HG02840 (cell line): ENCODE measurements around the gene SNAP29.
"Not testable (repeated sequence)": the region's sequence is repeated elsewhere in the genome, so short reads cannot be mapped to it uniquely, and the experiment has no call there.

Experiments used
- ATAC-seq: cut with Tn5 transposase; IDR thresholded peaks from one replicate; pipeline ENCODE4 v1.9.1; 2021; ENCODE audit warnings: mild to moderate bottlenecking, moderate library complexity, moderate number of reproducible peaks; ENCODE audit not compliant: unreplicated experiment, low FRiP score

Gene SNAP29

GRCh38 chr22:20890975-20891374, 32.2 kb downstream of the SNAP29 start:
- ATAC-seq: no peak

DNA sequence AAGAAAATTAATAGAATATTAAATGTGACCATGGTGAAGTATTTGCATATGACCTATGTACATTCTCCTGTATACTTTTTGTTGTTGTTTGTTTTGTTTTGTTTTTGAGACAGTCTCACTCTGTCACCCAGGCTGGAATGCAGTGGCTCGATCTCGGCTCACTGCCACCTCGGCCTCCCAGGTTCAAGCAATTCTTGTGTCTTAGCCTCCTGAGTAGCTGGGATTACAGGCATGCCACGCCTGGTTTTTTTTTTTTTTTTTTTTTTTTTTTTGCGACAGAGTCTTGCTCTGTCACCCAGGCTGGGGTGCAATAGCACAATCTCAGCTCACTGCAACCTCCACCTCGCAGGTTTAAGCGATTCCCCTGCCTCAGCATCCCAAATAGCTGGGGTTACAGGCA, 38.9 kb downstream of the SNAP29 start:
- ATAC-seq: not testable (repeated sequence)

GRCh38 chr22:20899827-20900423, 41.1 kb downstream of the SNAP29 start:
- no peak for ATAC-seq

- not testable (repeated sequence) for ATAC-seq
Measured at GRCh38 chr22:20901093-20902033, 42.6 kb downstream of the SNAP29 start.

GRCh38 chr22:20903093-20903492, 44.3 kb downstream of the SNAP29 start:
- ATAC-seq: no peak

DNA sequence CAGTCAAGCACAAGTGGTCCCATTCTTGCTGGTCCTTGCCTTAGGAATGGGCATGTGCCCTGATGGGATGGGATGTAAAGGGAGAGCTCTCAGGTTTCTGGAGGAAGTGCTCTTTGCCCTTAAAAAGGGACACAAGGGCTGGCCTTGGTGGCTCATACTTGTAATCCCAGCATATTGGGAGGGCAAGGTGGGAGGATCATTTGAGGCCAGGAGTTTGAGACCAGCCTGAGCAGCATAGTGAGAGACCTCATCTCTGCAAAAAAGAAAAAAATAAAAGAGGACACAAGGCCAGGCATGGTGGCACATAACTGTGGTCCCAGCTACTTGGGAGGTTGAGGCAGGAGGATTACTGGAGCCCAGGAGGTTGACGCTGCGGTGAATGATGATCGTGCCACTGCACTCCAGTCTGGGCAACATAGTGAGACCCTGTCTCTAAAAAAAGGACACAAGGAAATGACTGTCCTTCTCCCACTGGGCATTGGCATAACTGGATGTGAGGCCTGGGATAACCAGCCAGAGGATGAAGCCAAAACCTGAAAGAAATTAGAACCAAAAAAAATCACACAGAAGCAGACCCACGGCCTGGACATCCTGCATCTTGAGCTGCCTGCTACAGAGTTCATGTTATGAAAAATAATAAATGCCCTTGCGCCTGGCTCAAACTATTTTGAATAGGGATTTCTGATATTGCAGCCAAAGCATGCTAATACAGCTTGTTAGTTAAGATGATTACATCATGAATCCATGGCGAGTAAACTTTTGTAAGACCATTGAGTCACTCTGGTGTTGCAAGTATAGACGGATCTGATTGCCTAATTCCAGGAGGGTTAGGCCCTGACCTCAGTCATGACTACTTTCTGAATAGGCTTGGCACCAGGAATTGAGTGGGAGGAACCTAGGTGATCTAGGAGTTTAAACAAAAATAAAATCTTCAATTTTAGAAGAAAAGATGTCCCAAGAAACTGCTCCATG, 45.5 kb downstream of the SNAP29 start:
- no peak for ATAC-seq

GRCh38 chr22:20904980-20905355, 46.2 kb downstream of the SNAP29 start:
- ATAC-seq: no peak

DNA sequence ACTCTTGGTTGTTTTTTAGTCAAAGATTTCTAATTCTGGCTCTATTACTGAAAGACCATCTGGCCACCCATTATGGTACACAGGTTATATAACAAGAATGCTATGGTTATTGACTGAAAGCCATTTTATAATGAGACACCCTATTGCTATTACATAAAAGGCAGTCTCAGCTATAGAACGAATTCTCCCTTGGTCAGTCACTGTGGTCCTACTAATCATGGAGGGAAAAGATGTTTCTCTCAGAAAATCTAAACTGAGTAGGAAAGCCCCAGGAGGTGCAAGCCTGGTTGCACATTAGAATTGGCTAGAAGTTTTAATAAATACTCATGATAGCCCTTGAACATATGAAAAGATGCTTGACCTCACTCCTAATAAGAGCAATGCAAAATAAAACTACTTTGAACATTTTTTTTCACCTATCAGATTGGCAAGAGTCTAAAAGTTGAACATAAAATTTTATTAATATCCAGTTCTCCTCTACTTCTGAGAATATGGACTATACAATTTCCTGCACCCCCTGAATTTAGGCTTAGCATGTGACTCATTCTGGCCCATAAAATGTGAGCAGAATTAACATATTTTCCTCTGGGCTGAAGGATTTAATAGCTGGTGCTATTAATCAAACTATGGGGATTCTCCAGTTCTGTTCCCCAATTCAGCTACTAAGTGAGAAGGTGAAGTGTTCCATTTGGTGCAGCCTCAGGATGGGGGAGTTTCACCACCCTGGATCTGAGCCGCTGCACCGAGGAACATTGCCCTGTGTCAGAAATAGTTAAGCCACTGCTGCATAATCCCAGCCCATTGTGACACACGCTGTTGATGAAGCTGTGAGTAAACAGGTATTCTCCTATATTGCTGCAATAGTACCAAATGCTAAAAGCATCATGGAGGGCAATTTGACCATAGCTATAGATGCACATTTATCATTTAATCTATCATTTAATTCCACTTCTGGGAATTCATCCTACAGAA, 46.9 kb downstream of the SNAP29 start:
- no peak for ATAC-seq

GRCh38 chr22:20906387-20906767, 47.6 kb downstream of the SNAP29 start:
- ATAC-seq: no peak

GRCh38 chr22:20908717-20909116, 49.9 kb downstream of the SNAP29 start:
- not testable (repeated sequence) for ATAC-seq

- ATAC-seq: no peak
Measured at GRCh38 chr22:20909543-20910303, 50.9 kb downstream of the SNAP29 start.

DNA sequence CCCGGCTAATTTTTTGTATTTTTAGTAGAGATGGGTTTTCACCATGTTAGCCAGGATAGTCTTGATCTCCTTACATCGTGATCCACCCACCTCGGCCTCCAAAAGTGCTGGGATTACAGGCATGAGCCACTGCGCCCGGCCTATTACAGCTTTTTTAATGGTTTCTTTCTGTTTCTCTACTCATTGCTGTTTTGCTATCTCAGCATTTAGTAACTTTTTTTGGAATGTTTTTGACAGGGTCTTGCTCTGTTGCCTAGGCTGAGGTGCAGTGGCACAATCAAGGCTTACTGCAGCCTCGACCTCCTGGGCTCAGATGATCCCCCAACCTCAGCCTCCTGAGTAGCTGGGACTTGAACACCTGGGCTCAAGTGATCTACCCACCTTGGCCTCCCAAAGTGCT, 53.7 kb downstream of the SNAP29 start:
- ATAC-seq: no peak

DNA sequence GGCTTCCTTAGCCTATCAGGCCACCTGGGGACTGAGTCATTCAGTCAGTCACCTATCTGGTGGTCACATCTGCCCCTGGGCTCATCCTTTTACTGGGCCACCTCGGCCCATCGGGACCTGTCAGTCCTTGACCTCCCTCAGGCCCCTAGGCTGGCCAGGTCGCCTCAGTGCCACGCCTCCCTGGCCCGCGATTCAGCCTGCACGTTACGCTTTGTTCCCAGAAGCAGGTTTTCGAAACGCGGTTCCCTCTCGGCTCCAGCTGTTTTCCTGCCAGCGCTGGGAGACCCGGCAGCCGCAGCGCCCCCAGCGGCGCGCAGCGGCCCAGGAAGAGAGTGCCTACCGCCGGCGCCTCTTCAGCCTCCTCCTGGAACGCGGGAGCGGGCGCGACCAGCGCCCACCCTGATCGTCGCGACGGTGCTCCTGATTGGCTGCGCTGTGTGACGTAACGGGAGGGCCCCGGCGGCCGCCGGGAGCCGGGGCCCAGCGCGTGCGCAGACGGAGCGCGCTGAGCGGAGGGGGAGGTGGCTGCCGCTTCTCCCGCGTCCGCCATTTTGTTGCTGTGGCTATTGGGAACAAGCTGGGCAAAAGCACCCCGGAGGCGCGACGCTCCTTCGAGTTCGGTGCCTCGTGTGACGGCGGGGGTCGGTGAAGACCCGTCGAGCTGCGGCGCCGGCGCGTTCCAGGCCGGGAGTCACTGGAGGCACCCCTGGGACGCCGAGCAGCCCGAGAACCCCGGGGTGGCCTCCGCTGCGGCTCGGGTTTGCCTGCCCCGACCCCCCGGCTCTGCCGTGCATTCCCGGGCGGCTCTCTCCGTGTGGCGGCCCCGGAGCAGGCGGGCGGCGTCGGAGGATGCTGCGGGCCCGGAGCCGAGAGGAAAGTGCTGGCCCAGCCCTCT, 58.4 kb downstream of the SNAP29 start, which contains the start of gene CRKL:
TSS of gene CRKL (plus strand) at position 492 of the 895 bp plus-strand sequence. CDS start 528 bp downstream, outside the sequence.
- ATAC-seq: peak; percentile 94

DNA sequence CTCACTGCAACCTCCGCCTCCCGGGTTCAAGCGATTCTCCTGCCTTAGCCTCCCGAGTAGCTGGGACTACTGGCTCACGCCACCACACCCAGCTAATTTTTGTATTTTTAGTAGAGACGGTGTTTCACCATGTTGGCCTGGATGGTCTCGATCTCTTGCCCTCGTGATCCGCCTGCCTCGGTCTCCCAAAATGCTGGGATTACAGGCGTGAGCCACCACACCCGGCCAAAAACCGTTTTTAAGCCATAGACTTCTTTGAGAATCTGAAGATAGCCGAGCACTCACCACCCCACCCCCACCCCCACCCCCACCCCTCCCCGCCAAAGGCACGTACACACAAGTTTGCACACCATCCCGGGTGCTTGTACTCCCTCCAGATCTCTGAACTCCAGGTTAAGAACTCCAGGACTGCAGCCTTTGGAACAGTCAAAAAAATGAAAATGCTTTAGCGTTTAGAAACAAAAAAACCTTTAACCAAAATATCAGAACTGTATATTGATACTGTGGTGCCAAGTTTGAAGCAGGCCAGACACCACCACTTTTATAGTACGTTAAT, 59.9 kb downstream of the SNAP29 start:
- ATAC-seq: no peak

DNA sequence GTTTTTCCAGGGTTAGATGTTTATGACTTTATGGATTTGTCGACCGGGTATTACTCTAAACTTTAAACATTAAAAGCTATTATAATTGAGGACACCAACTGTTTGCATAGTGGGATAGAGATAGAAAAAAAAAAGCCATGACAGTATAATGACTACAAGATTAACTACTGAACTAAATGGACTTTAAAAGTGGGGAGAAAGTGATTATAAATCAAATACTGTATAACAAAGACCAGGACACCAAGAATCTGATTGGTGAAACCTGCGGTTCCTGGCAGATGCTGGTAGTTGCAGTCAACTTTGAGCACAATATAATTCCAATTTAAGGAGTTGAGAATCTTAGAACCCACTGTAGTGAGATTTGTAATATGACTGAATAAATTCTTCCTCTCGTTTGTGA, 60.9 kb downstream of the SNAP29 start:
- no peak for ATAC-seq

- ATAC-seq: no peak
Measured at GRCh38 chr22:20920881-20921203, 62.0 kb downstream of the SNAP29 start.

- ATAC-seq: no peak
Measured at GRCh38 chr22:20922141-20922751, 63.4 kb downstream of the SNAP29 start.
